GM23338 (cell line): Measurements from ENCODE around the gene MCM3. TPM values are rescaled to one million over a fixed set of nuclear protein-coding genes. Genes with fewer than 3 reads are reported as not detected.

Experiments
- ATAC-seq: fragments of 200-7000 bp; cut with Tn5 transposase; 3 replicates; pipeline ENCODE4 v1.9.1; 2020
- DNase-seq: peaks from one replicate; pipeline ENCODE4 v3.0.0-alpha.2; 2015; ENCODE audit warnings: low spot score
- H2AFZ ChIP-seq: fragments of 200-600 bp; sonication (generic); 2 replicates; pipeline ENCODE4 v1.8.0; 2016; ENCODE audit warnings: antibody characterized with exemption, mild to moderate bottlenecking, moderate library complexity
- H3F3A ChIP-seq: fragments of 200-600 bp; sonication (generic); replicated peaks from 2 replicates; pipeline ENCODE4 v1.8.0; 2017; ENCODE audit warnings: antibody characterized with exemption, mixed run types, low read depth
- H3K27ac ChIP-seq: fragments of 200-600 bp; sonication (generic); 2 replicates; pipeline ENCODE4 v1.6.1; 2016; ENCODE audit warnings: low read depth
- H3K27me3 ChIP-seq: fragments of 200-600 bp; sonication (generic); 2 replicates; pipeline ENCODE4 v1.8.0; 2016; ENCODE audit warnings: mild to moderate bottlenecking, mixed run types, moderate library complexity; ENCODE audit not compliant: insufficient read depth
- H3K36me3 ChIP-seq: fragments of 200-600 bp; sonication (generic); 2 replicates; pipeline ENCODE4 v1.8.0; 2016; ENCODE audit warnings: mild to moderate bottlenecking; ENCODE audit not compliant: insufficient read depth
- H3K4me1 ChIP-seq: fragments of 200-600 bp; sonication (generic); 2 replicates; pipeline ENCODE4 v1.8.0; 2016; ENCODE audit warnings: mild to moderate bottlenecking, moderate library complexity; ENCODE audit not compliant: insufficient read depth
- H3K4me2 ChIP-seq: fragments of 200-600 bp; sonication (generic); 2 replicates; pipeline ENCODE4 v1.7.1; 2017; ENCODE audit warnings: mixed run types
- H3K4me3 ChIP-seq: fragments of 200-600 bp; sonication (generic); 2 replicates; pipeline ENCODE4 v1.6.1; 2016; ENCODE audit warnings: mixed run types
- H3K79me2 ChIP-seq: fragments of 200-600 bp; sonication (generic); replicated peaks from 2 replicates; pipeline ENCODE4 v1.8.0; 2017; ENCODE audit warnings: mild to moderate bottlenecking; ENCODE audit not compliant: insufficient read depth
- H3K9me2 ChIP-seq: fragments of 200-600 bp; sonication (generic); 2 replicates; pipeline ENCODE4 v1.8.0; 2017; ENCODE audit not compliant: insufficient read depth
- H4K20me1 ChIP-seq: fragments of 200-600 bp; sonication (generic); replicated peaks from 2 replicates; pipeline ENCODE4 v1.8.0; 2017; ENCODE audit warnings: mild to moderate bottlenecking; ENCODE audit not compliant: insufficient read depth
- H3K27ac Mint-ChIP-seq: 2 replicates; pipeline ENCODE4 v1.8.0; 2020; ENCODE audit warnings: inconsistent platforms, mild to moderate bottlenecking, moderate library complexity, mixed read lengths
- H3K27me3 Mint-ChIP-seq: 3 replicates; pipeline ENCODE4 v1.8.0; 2022; ENCODE audit warnings: low read depth, mild to moderate bottlenecking, moderate library complexity, mixed read lengths, inconsistent platforms; ENCODE audit not compliant: insufficient read depth, poor library complexity
- H3K36me3 Mint-ChIP-seq: 3 replicates; pipeline ENCODE4 v1.8.0; 2021; ENCODE audit warnings: low read depth, mild to moderate bottlenecking, inconsistent platforms, moderate library complexity, mixed read lengths
- H3K4me1 Mint-ChIP-seq: 3 replicates; pipeline ENCODE4 v1.8.0; 2020; ENCODE audit warnings: mild to moderate bottlenecking, inconsistent platforms, mixed read lengths
- H3K4me3 Mint-ChIP-seq: 3 replicates; pipeline ENCODE4 v1.8.0; 2021; ENCODE audit warnings: moderate library complexity, mild to moderate bottlenecking, inconsistent platforms, mixed read lengths
- H3K9me3 Mint-ChIP-seq: 3 replicates; pipeline ENCODE4 v1.8.0; 2020; ENCODE audit warnings: moderate library complexity, mild to moderate bottlenecking, inconsistent platforms, mixed read lengths
- ETS1 ChIP-seq: IDR thresholded peaks from 2 replicates; pipeline ENCODE4 v1.6.1; 2016; ENCODE audit warnings: antibody characterized with exemption
- POLR2AphosphoS5 ChIP-seq: IDR thresholded peaks from 2 replicates; pipeline ENCODE4 v1.6.1; 2016; ENCODE audit warnings: antibody characterized with exemption, low read depth
- REST ChIP-seq: IDR thresholded peaks from one replicate; pipeline ENCODE4 v1.6.1; 2018; ENCODE audit warnings: antibody characterized with exemption; ENCODE audit not compliant: unreplicated experiment
- ZNF462 ChIP-seq: fragments of 250-450 bp; sonication (Bioruptor Pico); IDR thresholded peaks from 2 replicates; pipeline ENCODE4 v1.5.0; 2020; ENCODE audit warnings: mild to moderate bottlenecking, moderate library complexity
- polyA plus RNA-seq: library from polyadenylated mRNA; unstranded; fragments of >200 nt; fragmentation: Nextera tagmentation; extraction: Ambion mirVana; gene quantifications from 2 replicates; pipeline ENCODE4 v1.2.1, GENCODE V29; 2016
- total RNA-seq: library from RNA; depleted of rRNA; stranded (reverse); fragments of >200 nt; shearing (Covaris generic); gene quantifications from 2 replicates; pipeline ENCODE4 v1.2.3, GENCODE V29; 2014

The MCM3 gene
- total and polyA plus RNA-seq, 2 experiments from 2014 or later = 157 to 369 TPM

- no peaks in the 10 kb centered on the region; the same call in 2 of the 3 replicates for H3K36me3 Mint-ChIP-seq
- H3K4me1 Mint-ChIP-seq = no peaks in the 10 kb centered on the region
- no peak overlapping the region for H3K4me3 Mint-ChIP-seq
- Histone ChIP-seq H3K4me1 (no peaks in the 10 kb centered on the region), H3K27ac (no peak overlapping the region), H3F3A (no peaks in the 10 kb centered on the region), H3K36me3 (no peaks in the 10 kb centered on the region), H3K27me3 (no peaks in the 10 kb centered on the region), H2AFZ (no peak overlapping the region), H3K4me2 (no peak overlapping the region), H3K79me2 (no peaks in the 10 kb centered on the region), H4K20me1 (no peaks in the 10 kb centered on the region), H3K4me3 (no peak overlapping the region), H3K9me2 (peaks cover 7% of the 10 kb centered on the region; the same call in 1 of the 2 replicates)
- no peaks in the 10 kb centered on the region for H3K27me3 Mint-ChIP-seq
- DNase-seq = no peak
- no peak overlapping the region for H3K27ac Mint-ChIP-seq
- TF ChIP-seq REST = no peak
- TF ChIP-seq ETS1 = no peak
- no peak for TF ChIP-seq POLR2AphosphoS5
- TF ChIP-seq ZNF462 (CRISPR knock-in tag) = no peak
- ATAC-seq = no peak
- H3K9me3 Mint-ChIP-seq = no peaks in the 10 kb centered on the region; the same call in 1 of the 3 replicates
Observed at GRCh38 chr6:52221302-52221701, 63.2 kb downstream of the MCM3 start.
